HK-2 (cell line): ENCODE data around the gene SPEF2.
"Not testable (repeated sequence)": the region's sequence is repeated elsewhere in the genome, so short reads cannot be mapped to it uniquely, and the experiment has no call there.

Experiments
- DNase-seq: peaks from one replicate; pipeline ENCODE4 v3.0.0-alpha.2; 2018; ENCODE audit not compliant: unreplicated experiment

Gene SPEF2

GRCh38 chr5:35659556-35659955 lies 41.9 kb downstream of the SPEF2 start:
- no peak for DNase-seq

- no peak for DNase-seq
Observed at GRCh38 chr5:35660451-35660850, 42.8 kb downstream of the SPEF2 start.

- no peak for DNase-seq
Observed at GRCh38 chr5:35664584-35664983, 46.9 kb downstream of the SPEF2 start.

DNA sequence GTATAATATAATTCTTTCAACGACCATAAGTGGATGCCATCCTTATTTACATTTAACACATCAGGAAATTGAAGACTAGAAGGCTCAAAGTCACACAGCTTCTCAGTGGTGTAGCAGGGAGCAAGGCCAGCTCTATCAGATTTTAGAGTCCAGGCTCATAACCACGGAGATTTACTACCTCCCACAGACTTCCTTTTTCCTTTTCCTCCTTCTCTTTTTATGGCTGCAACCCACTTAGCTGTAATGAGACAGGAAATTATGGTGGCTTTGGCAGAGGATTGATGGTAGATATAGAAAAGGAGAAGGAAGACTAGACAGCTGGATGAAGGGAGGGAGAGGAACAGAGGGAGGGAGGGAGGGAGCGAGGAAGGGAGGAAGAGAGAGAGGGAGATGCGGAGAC lies 47.4 kb downstream of the SPEF2 start:
- DNase-seq = no peak

DNA sequence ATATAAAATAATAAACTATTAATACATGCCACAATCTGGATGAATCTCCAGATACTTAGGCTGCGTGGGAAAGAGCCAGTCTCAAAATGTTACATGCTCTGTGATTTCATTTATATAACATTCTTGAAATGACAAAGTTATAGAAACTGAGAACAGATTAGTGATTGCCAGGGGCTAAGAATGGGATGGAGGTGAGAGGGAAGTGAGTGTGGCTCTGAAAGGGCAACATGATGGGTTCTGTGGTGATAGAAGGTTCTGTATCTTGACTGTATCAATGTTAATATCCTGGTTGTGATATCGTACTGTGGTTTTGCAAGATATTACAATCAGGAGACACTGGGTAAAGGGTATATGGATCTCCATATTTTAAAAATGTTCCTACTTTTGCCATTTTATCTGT lies 50.7 kb downstream of the SPEF2 start:
- DNase-seq = no peak

GRCh38 chr5:35668794-35669193 lies 51.1 kb downstream of the SPEF2 start:
- DNase-seq = no peak

DNA sequence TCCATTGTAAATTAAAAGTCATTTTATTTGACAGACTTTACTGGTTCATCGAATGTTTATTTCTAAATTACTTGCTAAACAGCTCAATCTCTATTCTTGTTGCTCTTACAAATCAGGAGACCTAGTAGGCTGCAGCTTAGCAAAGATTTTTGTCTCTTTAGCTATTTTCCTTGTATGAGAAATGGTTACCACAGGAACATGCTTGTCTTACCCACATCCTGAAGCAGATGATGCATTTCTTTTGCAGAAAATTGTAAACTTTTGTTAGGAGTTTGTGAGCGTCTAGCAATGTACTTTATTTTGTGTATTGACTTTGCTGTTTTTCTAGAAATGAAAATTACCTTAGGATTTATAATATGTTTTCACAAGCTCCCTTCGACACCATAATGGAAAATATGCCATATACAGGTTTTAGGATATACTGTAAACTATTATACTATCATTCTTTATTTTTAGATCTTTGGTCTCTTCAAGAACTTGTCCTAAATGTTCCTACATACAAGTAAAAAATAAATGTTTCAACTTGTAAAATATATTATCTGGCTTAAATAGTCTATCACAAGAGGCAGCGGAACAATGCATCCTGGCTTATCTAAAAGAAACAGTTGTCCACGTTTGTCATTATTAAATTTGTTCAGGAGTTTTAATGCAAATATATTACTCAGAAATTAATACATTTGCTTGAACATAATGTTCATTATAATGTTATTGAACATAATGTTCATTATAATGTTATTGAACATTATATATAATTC lies 54.1 kb downstream of the SPEF2 start:
- DNase-seq = no peak

- not testable (repeated sequence) for DNase-seq
Observed at GRCh38 chr5:35672296-35672655, 54.6 kb downstream of the SPEF2 start.

- DNase-seq = no peak
Observed at GRCh38 chr5:35672995-35673394, 55.3 kb downstream of the SPEF2 start.

- DNase-seq = no peak
Observed at GRCh38 chr5:35674049-35674448, 56.4 kb downstream of the SPEF2 start.

- no peak for DNase-seq
Observed at GRCh38 chr5:35675392-35675791, 57.7 kb downstream of the SPEF2 start.

DNA sequence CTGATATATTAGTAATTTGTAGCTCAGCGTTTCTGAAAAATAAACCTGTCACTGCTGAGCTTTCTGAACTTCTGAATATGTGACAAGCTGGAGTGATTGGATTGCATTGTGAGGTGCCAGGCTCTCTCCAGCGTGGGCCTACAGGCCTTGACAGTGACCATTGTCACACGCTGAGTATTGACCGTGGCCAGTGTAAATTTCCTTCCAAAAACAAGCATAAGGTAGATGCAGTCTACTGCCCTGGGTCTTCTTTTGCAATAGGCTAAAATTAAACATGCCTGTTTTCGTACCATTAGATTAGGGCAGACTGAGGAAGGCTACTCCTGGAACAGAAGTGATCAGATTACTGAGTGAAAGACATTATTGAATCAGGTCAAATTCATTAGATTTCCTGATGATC lies 60.2 kb downstream of the SPEF2 start:
- no peak for DNase-seq

DNA sequence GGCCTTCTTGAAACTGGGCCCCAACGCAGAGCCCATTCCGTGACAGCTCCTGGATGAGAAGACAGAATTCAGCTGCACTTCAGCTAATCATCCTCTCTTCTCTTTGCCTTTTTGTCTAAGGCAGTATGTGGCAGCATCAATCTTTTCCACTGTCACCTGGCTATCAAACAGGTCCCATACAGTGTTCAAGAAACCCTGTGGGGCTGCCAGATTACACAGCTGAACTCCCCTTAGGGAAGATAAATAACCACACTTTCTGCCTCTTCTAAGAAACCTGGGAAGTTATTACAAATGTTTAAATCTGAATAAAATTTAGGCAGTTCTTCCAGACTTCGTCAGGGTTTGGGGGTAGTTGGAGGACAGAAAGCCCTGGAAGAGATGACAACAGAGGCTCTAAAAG lies 61.0 kb downstream of the SPEF2 start:
- no peak for DNase-seq

DNA sequence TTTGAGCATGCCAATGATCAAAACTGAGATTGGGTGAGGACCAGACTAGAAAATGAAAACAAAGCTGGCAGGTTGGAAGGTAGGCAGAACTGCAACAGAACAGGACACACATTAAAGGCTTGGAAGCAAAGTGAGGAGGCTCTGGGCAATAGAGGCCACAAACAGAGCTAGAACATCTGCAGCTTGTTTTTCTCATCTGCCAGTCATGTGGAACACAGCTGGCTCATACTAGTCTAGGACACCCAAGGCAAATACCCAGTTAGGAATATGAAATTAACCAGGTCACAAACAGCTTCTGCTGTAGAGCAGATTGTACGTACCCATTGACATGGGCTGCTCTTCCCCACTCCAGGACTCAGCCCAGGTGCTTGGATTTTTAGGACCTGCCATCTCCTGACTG lies 61.7 kb downstream of the SPEF2 start:
- DNase-seq = no peak

GRCh38 chr5:35681911-35682310 lies 64.2 kb downstream of the SPEF2 start:
- DNase-seq = no peak

DNA sequence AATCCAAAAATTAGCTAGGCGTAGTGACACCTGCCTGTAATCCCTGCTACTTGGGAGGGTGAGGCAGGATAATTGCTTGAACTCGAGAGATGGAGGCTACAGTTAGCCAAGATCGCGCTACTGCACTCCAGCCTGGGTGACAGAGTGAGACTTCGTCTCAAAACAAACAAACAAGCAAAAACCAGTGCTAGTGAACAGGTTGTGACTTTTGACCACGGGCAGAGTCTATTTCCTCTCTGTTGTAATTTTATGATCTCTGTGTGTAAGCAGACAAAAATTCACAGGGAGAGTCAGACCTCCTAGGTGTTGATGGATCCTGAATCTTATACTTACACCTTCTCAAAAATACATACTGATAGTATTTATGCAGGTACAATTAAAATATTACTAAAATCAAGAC lies 65.8 kb downstream of the SPEF2 start:
- no peak for DNase-seq

GRCh38 chr5:35685161-35685560 lies 67.5 kb downstream of the SPEF2 start:
- no peak for DNase-seq

GRCh38 chr5:35687961-35688360 lies 70.3 kb downstream of the SPEF2 start:
- no peak for DNase-seq

DNA sequence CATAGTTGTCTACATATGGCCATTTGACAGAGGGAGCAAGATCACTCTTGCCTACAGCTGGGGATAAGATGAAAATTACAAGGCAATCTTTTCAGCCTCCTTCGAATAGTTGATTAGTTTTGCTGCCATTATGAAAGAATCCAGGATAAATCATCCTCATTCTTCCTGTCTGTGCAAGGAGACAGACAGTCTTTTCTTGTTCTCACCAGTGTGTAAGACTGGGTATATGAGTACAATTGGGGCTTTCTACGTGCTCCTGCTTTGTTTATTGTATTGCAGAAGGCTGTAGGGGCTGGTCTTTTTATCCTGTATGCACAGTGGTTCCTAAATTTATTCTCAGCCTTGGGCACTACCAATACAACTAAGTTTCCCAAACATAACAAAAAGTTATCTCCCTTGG lies 76.8 kb downstream of the SPEF2 start:
- no peak for DNase-seq

DNA sequence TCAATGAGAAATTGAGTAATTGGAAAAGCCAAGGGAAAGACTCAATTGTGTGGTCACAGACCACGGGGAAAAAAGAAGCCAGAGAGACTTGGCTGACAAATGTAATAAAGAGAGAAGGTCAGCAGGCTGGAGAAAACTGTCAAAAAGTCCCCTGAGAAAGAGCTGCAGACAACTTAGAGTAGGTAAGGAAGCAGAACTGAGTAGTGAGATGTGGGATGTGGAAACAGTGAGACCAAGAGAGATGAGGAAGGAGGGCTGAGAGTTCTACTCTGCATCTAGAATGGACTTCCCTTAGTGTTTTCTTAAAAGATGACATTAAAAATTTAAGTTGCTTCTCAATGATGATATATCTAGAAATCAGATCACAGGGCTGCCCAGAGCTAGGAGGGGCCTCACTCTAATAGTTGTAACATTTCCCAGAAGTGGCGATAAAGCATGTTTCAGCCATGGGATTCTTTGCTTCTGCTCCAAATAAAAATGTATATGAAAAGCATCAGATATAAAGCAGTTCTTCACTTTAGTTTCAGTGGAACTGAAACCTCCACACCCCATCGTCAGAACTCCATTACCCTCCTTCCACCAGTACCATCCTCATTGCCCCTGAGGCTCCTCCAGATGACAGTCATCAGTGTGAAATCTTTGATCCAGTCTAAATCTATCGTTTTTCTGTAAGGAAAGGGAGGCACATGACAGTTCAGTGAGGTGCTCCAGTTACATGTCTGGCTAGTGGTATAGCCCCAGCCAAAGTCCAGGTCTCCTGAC lies 80.6 kb downstream of the SPEF2 start:
- no peak for DNase-seq

DNA sequence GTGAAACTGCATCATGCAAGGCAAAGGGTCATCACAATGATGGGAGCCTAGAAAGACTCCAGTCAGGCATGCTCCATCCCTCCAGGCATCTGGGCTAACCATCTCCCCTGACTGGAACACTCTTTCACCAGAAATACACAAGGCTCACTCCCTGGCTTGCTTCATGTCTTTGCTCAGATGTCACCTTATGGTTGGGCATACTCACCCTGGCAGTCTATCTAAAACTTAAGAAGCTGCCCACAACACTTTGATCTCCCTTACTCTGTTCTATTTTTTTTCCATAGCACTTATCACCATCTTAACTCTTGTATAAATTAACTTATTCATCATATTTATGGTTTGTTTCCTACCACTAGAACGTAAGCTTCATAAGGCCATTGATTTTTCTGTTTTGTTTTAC lies 90.0 kb downstream of the SPEF2 start:
- no peak for DNase-seq

DNA sequence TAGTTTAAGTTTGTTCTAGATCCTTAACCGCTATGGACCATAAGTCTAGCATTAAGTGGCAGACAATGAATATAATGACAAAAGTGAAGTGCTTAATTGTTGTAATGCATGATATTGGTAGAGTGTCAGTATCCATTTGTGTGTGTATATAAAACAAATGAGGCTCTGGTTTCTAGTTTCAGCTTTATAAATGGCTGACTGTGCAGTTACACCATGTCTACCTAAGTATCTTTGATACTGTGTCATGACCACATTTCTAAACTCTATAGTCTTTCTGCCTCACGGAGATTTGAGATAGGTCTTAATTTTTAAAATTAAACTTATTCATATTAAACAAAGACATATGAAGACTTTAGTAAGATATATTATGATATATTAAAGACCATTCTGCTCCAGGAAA lies 92.0 kb downstream of the SPEF2 start:
- DNase-seq = no peak

- DNase-seq = no peak
Observed at GRCh38 chr5:35717718-35718117, 100.1 kb downstream of the SPEF2 start.

GRCh38 chr5:35735718-35736117 lies 118.1 kb downstream of the SPEF2 start:
- DNase-seq = no peak
